ENCODE data around the gene TMEM132E.

- TF ChIP-seq EZH2 (IDR thresholded peaks at IDR 0.05; ENCODE audit: borderline replicate concordance, low read length): no peak
- TF ChIP-seq CTCF (conservative IDR thresholded peaks at IDR 0.05 in 1 of 2, IDR thresholded peaks at IDR 0.05 in 1 of 2; ENCODE audit: extremely low read depth in 1 of 2, insufficient read depth in 1 of 2, low read depth in 1 of 2, low read length in 2 of 2): no peak
Measured at GRCh38 chr17:34607917-34608316, 28.5 kb downstream of the TMEM132E start.
